ENCODE measurements around the gene SCN10A. TPM values are rescaled to one million over a fixed set of nuclear protein-coding genes. Genes with fewer than 3 reads are reported as not detected.

The SCN10A gene
- total RNA-seq (ENCODE audit: low replicate concordance), result not detected in 2 replicates

GRCh38 chr3:38816026-38816425 lies at the start of gene SCN10A:
Gene SCN10A, minus strand, starts transcription at chr3:38816217. Its CDS starts 22,207 bp downstream, at chr3:38794010.
- H3K4me3 ChIP-seq (ENCODE audit: low read depth, low read length), result no peak within 1 kb of the TSS
- TF ChIP-seq, protein P1, sequence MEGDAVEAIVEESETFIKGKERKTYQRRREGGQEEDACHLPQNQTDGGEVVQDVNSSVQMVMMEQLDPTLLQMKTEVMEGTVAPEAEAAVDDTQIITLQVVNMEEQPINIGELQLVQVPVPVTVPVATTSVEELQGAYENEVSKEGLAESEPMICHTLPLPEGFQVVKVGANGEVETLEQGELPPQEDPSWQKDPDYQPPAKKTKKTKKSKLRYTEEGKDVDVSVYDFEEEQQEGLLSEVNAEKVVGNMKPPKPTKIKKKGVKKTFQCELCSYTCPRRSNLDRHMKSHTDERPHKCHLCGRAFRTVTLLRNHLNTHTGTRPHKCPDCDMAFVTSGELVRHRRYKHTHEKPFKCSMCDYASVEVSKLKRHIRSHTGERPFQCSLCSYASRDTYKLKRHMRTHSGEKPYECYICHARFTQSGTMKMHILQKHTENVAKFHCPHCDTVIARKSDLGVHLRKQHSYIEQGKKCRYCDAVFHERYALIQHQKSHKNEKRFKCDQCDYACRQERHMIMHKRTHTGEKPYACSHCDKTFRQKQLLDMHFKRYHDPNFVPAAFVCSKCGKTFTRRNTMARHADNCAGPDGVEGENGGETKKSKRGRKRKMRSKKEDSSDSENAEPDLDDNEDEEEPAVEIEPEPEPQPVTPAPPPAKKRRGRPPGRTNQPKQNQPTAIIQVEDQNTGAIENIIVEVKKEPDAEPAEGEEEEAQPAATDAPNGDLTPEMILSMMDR (IDR thresholded peaks at IDR 0.05; ENCODE audit: insufficient read depth, low read length), result no peak
- DNase-seq (ENCODE audit: low read depth), result no peak

GRCh38 chr3:38853011-38853410 lies 37.0 kb upstream of the SCN10A start:
- no peak overlapping the region for H3K4me3 ChIP-seq (ENCODE audit: low read depth, low read length)
- TF ChIP-seq, protein P1 (IDR thresholded peaks at IDR 0.05; ENCODE audit: insufficient read depth, low read length), result no peak
- peak; percentile 11 for DNase-seq (ENCODE audit: low read depth)

- DNase-seq (ENCODE audit: low read depth), result peak; percentile 83
- TF ChIP-seq, protein P1 (IDR thresholded peaks at IDR 0.05; ENCODE audit: insufficient read depth, low read length), result peak; percentile 70
- H3K4me3 ChIP-seq (ENCODE audit: low read depth, low read length), result no peak overlapping the region
Observed at GRCh38 chr3:38843898-38844297, 27.9 kb upstream of the SCN10A start.

- TF ChIP-seq, protein P1 (IDR thresholded peaks at IDR 0.05; ENCODE audit: insufficient read depth, low read length), result no peak
- no peak for DNase-seq (ENCODE audit: low read depth)
- no peak overlapping the region for H3K4me3 ChIP-seq (ENCODE audit: low read depth, low read length)
Observed at GRCh38 chr3:38842266-38842965, 26.4 kb upstream of the SCN10A start.

- H3K4me3 ChIP-seq (ENCODE audit: low read depth, low read length), result no peak overlapping the region
- TF ChIP-seq, protein P1 (IDR thresholded peaks at IDR 0.05; ENCODE audit: insufficient read depth, low read length), result peak; percentile 35
- peak; percentile 45 for DNase-seq (ENCODE audit: low read depth)
Observed at GRCh38 chr3:38840987-38841386, 25.0 kb upstream of the SCN10A start.

DNA sequence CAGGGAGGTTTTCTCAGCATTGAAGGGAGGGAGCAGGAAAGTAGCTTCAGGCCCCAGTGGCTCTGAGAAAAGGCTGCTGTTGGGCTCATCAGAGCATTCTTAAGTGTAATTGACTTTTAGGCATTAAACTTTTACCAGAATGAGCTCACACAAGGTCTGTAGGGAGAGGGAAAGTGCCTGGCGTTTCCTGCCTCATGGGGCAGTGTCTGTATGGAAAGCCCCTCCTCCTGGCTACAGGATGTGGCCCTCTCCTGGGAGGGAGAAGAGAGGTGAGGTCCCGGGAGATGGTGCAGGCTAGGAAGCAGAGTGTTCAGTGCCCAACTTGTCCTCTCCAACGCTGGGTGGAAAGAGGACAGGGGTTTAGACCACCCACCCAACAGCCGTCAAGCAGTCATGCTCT lies 21.3 kb upstream of the SCN10A start:
- no peak overlapping the region for H3K4me3 ChIP-seq (ENCODE audit: low read depth, low read length)
- TF ChIP-seq, protein P1 (IDR thresholded peaks at IDR 0.05; ENCODE audit: insufficient read depth, low read length), result no peak
- DNase-seq (ENCODE audit: low read depth), result no peak

Data from fibroblast of the aortic adventitia (primary cell).